ENCODE results near the gene SLC35B1. TPM values are rescaled to one million over a fixed set of nuclear protein-coding genes. Genes with fewer than 3 reads are reported as not detected.

Gene SLC35B1
- total and polyA plus RNA-seq, 2 donors (not counting 1 experiment from before 2014, with no cell fraction given): 32.3 to 47.2 TPM

DNA sequence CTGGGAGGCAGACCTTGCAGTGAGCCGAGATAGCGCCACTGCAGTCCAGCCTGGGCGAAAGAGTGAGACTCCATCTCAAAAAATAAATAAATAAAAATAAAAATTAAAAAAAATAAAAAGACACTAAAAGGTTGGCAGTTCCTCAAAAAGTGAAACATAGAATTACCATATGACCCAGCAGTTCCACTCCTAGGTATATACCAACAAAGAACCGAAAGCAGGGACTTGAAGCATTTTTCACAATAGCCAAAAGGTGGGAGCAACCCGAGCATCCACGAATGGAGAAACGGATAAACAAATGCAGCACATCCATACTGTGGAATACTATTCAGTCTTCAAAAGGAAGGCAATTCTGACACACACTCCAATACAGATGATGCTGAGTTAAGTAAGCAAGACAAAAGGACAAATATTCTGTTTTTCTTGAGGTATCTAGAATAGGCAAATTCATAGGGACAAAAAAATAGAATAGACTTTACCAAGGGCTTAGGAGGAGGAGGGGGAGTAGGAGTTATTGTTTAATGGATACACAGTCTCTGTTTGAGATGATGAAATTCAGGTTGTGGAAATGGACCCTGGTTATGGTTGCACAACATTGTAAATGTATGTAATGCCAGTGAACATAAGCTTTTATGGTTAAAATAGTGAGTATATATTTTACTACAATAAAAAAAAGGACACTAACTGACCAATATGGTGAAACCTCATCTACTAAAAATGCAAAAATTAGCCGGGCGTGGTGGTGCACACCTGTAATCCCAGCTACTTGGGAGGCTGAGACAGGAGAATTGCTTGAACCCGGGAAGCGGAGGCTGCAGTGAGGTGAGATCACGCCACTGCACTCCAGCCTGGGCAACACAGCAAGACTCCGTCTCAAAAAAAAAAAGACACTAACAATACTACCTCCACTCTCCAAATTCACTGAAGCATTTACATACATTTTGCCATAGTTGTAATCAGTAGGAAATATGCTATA lies 27.0 kb upstream of the SLC35B1 start:
- POLR2A ChIA-PET: no interaction called here
- peak overlapping the region; percentile 26 for H3K27ac Mint-ChIP-seq
- H3K4me1 Mint-ChIP-seq: peaks cover 65% of the 10 kb centered on the region
- intact Hi-C loops (cut with micrococcal nuclease): no loop called here
- no peak overlapping the region for H3K4me3 ChIP-seq (ENCODE audit: control extremely low read depth in 1 of 5, extremely low read depth in 1 of 5, insufficient read depth in 1 of 5, low read depth in 2 of 5, low read length in 4 of 5)
- ATAC-seq (ENCODE audit: low read depth): no peak
- peaks cover 28% of the 10 kb centered on the region for H4K20me1 ChIP-seq (ENCODE audit: control insufficient read depth, insufficient read depth, low read length, poor library complexity, severe bottlenecking)
- no peak overlapping the region for H3K4me3 Mint-ChIP-seq
- no peak for DNase-seq
- no peak overlapping the region for H2AFZ ChIP-seq (ENCODE audit: insufficient read depth, low read depth, low read length, poor library complexity, severe bottlenecking)
- CTCF ChIA-PET: interaction anchor here (1.3 kb wide), 1 partner anchor 26 kb away, joined by 4 read pairs; the partner anchor contains the start of gene SLC35B1
- no peaks in the 10 kb centered on the region for H3K9me3 Mint-ChIP-seq (ENCODE audit: insufficient read depth)
- H3K27me3 Mint-ChIP-seq: no peaks in the 10 kb centered on the region
- no peaks in the 10 kb centered on the region for H3K9me3 ChIP-seq (ENCODE audit: control extremely low read depth in 1 of 3, control insufficient read depth in 2 of 3, insufficient read depth in 1 of 3, low read length in 2 of 3)
- WGBS (ENCODE audit: insufficient coverage): 100% methylated on average over 1 of the region's 13 CpGs
- peak overlapping the region in 1 of 2 donors; percentile 98 for H3K27ac ChIP-seq (ENCODE audit: low read length in 2 of 2)
- H3K9ac ChIP-seq (ENCODE audit: low read length): no peak overlapping the region
- H3K36me3 ChIP-seq (replicated peaks in 1 of 2; ENCODE audit: control extremely low read depth in 1 of 2, control insufficient read depth in 1 of 2, extremely low read depth in 1 of 2, insufficient read depth in 2 of 2, low read length in 1 of 2): peaks cover 0 to 47% of the 10 kb centered on the region in 2 experiments
- H3K27me3 ChIP-seq (replicated peaks in 1 of 4; ENCODE audit: control extremely low read depth in 1 of 4, control insufficient read depth in 3 of 4, insufficient read depth in 4 of 4, low read length in 3 of 4): no peaks in the 10 kb centered on the region
- TF ChIP-seq EZH2 (IDR thresholded peaks at IDR 0.05; ENCODE audit: borderline replicate concordance, insufficient read depth, low read depth, low read length, poor library complexity, severe bottlenecking): no peak
- TF ChIP-seq, protein P1, sequence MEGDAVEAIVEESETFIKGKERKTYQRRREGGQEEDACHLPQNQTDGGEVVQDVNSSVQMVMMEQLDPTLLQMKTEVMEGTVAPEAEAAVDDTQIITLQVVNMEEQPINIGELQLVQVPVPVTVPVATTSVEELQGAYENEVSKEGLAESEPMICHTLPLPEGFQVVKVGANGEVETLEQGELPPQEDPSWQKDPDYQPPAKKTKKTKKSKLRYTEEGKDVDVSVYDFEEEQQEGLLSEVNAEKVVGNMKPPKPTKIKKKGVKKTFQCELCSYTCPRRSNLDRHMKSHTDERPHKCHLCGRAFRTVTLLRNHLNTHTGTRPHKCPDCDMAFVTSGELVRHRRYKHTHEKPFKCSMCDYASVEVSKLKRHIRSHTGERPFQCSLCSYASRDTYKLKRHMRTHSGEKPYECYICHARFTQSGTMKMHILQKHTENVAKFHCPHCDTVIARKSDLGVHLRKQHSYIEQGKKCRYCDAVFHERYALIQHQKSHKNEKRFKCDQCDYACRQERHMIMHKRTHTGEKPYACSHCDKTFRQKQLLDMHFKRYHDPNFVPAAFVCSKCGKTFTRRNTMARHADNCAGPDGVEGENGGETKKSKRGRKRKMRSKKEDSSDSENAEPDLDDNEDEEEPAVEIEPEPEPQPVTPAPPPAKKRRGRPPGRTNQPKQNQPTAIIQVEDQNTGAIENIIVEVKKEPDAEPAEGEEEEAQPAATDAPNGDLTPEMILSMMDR (IDR thresholded peaks at IDR 0.05): no peak
- H3K4me2 ChIP-seq (replicated peaks; ENCODE audit: low read depth, low read length, poor library complexity, severe bottlenecking): no peak overlapping the region
- H3K4me1 ChIP-seq (ENCODE audit: control insufficient read depth in 2 of 2, insufficient read depth in 2 of 2, low read length in 2 of 2): peaks cover 29 to 44% of the 10 kb centered on the region in 2 donors
- peaks cover 96% of the 10 kb centered on the region for H3K79me2 ChIP-seq (ENCODE audit: control insufficient read depth, insufficient read depth, low read length)

GRCh38 chr17:49731435-49731831 lies 23.7 kb upstream of the SLC35B1 start:
- Histone ChIP-seq H4K20me1 (ENCODE audit: control insufficient read depth, insufficient read depth, low read length, poor library complexity, severe bottlenecking) (peaks cover 60% of the 10 kb centered on the region), H3K9ac (ENCODE audit: low read length) (no peak overlapping the region), H3K4me1 (ENCODE audit: control insufficient read depth in 2 of 2, insufficient read depth in 2 of 2, low read length in 2 of 2) (peaks cover 4 to 28% of the 10 kb centered on the region in 2 donors), H3K27ac (ENCODE audit: low read length in 2 of 2) (no peak overlapping the region), H3K79me2 (ENCODE audit: control insufficient read depth, insufficient read depth, low read length) (peaks cover 100% of the 10 kb centered on the region), H3K4me2 (replicated peaks; ENCODE audit: low read depth, low read length, poor library complexity, severe bottlenecking) (no peak overlapping the region), H3K27me3 (replicated peaks in 1 of 4; ENCODE audit: control extremely low read depth in 1 of 4, control insufficient read depth in 3 of 4, insufficient read depth in 4 of 4, low read length in 3 of 4) (no peaks in the 10 kb centered on the region), H2AFZ (ENCODE audit: insufficient read depth, low read depth, low read length, poor library complexity, severe bottlenecking) (no peak overlapping the region), H3K4me3 (ENCODE audit: control extremely low read depth in 1 of 5, extremely low read depth in 1 of 5, insufficient read depth in 1 of 5, low read depth in 2 of 5, low read length in 4 of 5) (no peak overlapping the region), H3K36me3 (replicated peaks in 1 of 2; ENCODE audit: control extremely low read depth in 1 of 2, control insufficient read depth in 1 of 2, extremely low read depth in 1 of 2, insufficient read depth in 2 of 2, low read length in 1 of 2) (peaks cover 0 to 66% of the 10 kb centered on the region in 2 experiments), H3K9me3 (ENCODE audit: control extremely low read depth in 1 of 3, control insufficient read depth in 2 of 3, insufficient read depth in 1 of 3, low read length in 2 of 3) (no peaks in the 10 kb centered on the region)
- ATAC-seq (ENCODE audit: low read depth): no peak
- Mint-ChIP-seq H3K27me3 (no peaks in the 10 kb centered on the region), H3K27ac (peak overlapping the region; percentile 1), H3K4me3 (no peak overlapping the region), H3K9me3 (ENCODE audit: insufficient read depth) (no peaks in the 10 kb centered on the region), H3K4me1 (peaks cover 51% of the 10 kb centered on the region)
- intact Hi-C loops (cut with micrococcal nuclease): no loop called here
- no peak for DNase-seq
- no peak for TF ChIP-seq EZH2 (IDR thresholded peaks at IDR 0.05; ENCODE audit: borderline replicate concordance, insufficient read depth, low read depth, low read length, poor library complexity, severe bottlenecking)
- ChIA-PET POLR2A (no interaction called here), CTCF (interaction anchor here (1.5 to 1.6 kb wide), 4 partner anchors 10 to 42 kb away, joined by 3 to 8 read pairs (median 5); partner anchors contain the start of gene SLC35B1)
- 100% methylated on average over 1 of the region's 4 CpGs for WGBS (ENCODE audit: insufficient coverage)

Data from B cell (primary cell).